Measurements from ENCODE around the gene NSFL1C.

DNA sequence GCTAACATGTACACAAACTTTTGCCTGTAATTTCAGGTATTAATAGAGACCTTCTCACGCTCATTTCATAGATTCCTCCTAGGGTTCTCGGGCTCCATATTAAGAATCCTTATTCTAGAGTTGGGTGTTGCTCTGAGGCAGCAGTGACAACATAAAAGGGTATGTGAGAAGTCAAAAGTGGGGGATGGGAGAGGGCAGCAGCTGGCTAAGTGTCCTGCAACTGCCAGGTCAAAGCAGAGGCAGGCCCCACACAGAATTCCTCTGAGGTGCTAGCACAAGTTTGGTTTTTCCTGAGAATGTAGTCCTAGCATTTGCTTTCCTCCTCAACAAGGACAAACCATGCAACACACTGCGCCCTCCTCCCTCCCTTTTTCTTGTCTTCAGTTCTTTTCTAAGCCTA, 4.6 kb downstream of the NSFL1C start:
- TF ChIP-seq, protein P1, sequence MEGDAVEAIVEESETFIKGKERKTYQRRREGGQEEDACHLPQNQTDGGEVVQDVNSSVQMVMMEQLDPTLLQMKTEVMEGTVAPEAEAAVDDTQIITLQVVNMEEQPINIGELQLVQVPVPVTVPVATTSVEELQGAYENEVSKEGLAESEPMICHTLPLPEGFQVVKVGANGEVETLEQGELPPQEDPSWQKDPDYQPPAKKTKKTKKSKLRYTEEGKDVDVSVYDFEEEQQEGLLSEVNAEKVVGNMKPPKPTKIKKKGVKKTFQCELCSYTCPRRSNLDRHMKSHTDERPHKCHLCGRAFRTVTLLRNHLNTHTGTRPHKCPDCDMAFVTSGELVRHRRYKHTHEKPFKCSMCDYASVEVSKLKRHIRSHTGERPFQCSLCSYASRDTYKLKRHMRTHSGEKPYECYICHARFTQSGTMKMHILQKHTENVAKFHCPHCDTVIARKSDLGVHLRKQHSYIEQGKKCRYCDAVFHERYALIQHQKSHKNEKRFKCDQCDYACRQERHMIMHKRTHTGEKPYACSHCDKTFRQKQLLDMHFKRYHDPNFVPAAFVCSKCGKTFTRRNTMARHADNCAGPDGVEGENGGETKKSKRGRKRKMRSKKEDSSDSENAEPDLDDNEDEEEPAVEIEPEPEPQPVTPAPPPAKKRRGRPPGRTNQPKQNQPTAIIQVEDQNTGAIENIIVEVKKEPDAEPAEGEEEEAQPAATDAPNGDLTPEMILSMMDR (IDR thresholded peaks at IDR 0.05): no peak
- no peak for TF ChIP-seq ZNF302 (CRISPR knock-in tag; IDR thresholded peaks at IDR 0.05)
- TF ChIP-seq JUN (IDR thresholded peaks at IDR 0.05): no peak
- TF ChIP-seq RAD21 (conservative IDR thresholded peaks at IDR 0.05 in 1 of 2, IDR thresholded peaks at IDR 0.05 in 1 of 2): no peak
- TF ChIP-seq POLR2A (IDR thresholded peaks at IDR 0.05; ENCODE audit: low read length): no peak
- TF ChIP-seq NPAS2 (CRISPR knock-in tag; IDR thresholded peaks at IDR 0.05; ENCODE audit: borderline replicate concordance): no peak
- TF ChIP-seq POLR2AphosphoS2 (conservative IDR thresholded peaks at IDR 0.05; ENCODE audit: low read length): no peak
- no peak for TF ChIP-seq HOXA7 (CRISPR knock-in tag; IDR thresholded peaks at IDR 0.05)
- no peak for TF ChIP-seq MYC (IDR thresholded peaks at IDR 0.05; ENCODE audit: borderline replicate concordance, low read length)
- TF ChIP-seq CHD2 (IDR thresholded peaks at IDR 0.05; ENCODE audit: low read length, partially characterized antibody): no peak
- no peak for TF ChIP-seq BHLHE40 (IDR thresholded peaks at IDR 0.05; ENCODE audit: low read depth, low read length)
- TF ChIP-seq, protein P2, sequence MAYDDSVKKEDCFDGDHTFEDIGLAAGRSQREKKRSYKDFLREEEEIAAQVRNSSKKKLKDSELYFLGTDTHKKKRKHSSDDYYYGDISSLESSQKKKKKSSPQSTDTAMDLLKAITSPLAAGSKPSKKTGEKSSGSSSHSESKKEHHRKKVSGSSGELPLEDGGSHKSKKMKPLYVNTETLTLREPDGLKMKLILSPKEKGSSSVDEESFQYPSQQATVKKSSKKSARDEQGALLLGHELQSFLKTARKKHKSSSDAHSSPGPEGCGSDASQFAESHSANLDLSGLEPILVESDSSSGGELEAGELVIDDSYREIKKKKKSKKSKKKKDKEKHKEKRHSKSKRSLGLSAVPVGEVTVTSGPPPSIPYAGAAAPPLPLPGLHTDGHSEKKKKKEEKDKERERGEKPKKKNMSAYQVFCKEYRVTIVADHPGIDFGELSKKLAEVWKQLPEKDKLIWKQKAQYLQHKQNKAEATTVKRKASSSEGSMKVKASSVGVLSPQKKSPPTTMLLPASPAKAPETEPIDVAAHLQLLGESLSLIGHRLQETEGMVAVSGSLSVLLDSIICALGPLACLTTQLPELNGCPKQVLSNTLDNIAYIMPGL (CRISPR knock-in tag; IDR thresholded peaks at IDR 0.05; ENCODE audit: borderline replicate concordance): no peak

All from A549 (cell line).